Measurements from ENCODE around the gene XRRA1. TPM values are rescaled to one million over a fixed set of nuclear protein-coding genes. Genes with fewer than 3 reads are reported as not detected.

XRRA1 gene
- total and polyA plus RNA-seq, 8 donors: 2.1 to 57.7 (median 6.5) TPM

- DNase-seq: no peak
- Histone ChIP-seq H3K36me3 (peaks cover 8 to 98% (median 74%) of the 10 kb centered on the region in 4 donors), H3K4me1 (no peaks in the 10 kb centered on the region), H3K4me3 (no peak overlapping the region), H3K27ac (no peak overlapping the region), H3K27me3 (no peaks in the 10 kb centered on the region), H3K9me3 (no peaks in the 10 kb centered on the region)
- intact Hi-C loops (cut with DNase I; ENCODE audit: low total_unique reads): no loop called here
- WGBS, 5 donors: 92 to 100% (median 95%) methylated on average over 1 of the region's 1 CpG; no CpG with 5 or more reads in 1 of the 5 donors
- TF ChIP-seq POLR2A (IDR thresholded peaks at IDR 0.05): no peak
- no peak for TF ChIP-seq EP300 (IDR thresholded peaks at IDR 0.05)
- TF ChIP-seq CTCF (IDR thresholded peaks at IDR 0.05): no peak
- no peak for TF ChIP-seq POLR2AphosphoS5 (IDR thresholded peaks at IDR 0.05)
These were observed 101.5 kb downstream of the XRRA1 start for GRCh38 chr11:74847395-74847794.

- Histone ChIP-seq H3K36me3 (peaks cover 8 to 98% (median 74%) of the 10 kb centered on the region in 4 donors), H3K4me1 (no peaks in the 10 kb centered on the region), H3K9me3 (no peaks in the 10 kb centered on the region), H3K4me3 (no peak overlapping the region), H3K27ac (no peak overlapping the region), H3K27me3 (no peaks in the 10 kb centered on the region)
- TF ChIP-seq POLR2A (IDR thresholded peaks at IDR 0.05) (no peak), CTCF (IDR thresholded peaks at IDR 0.05) (no peak), EP300 (IDR thresholded peaks at IDR 0.05) (no peak), POLR2AphosphoS5 (IDR thresholded peaks at IDR 0.05) (no peak)
- DNase-seq: no peak
- intact Hi-C loops (cut with DNase I; ENCODE audit: low total_unique reads): no loop called here
- 80 to 90% (median 89%) methylated on average over 2 of the region's 2 CpGs for WGBS, 5 donors
These were observed 102.1 kb downstream of the XRRA1 start for GRCh38 chr11:74846770-74847169.

- Histone ChIP-seq H3K9me3 (no peaks in the 10 kb centered on the region), H3K27ac (no peak overlapping the region), H3K27me3 (no peaks in the 10 kb centered on the region), H3K36me3 (peaks cover 8 to 97% (median 70%) of the 10 kb centered on the region in 4 donors), H3K4me3 (no peak overlapping the region), H3K4me1 (no peaks in the 10 kb centered on the region)
- 94 to 97% (median 96%) methylated on average over 5 of the region's 5 CpGs for WGBS, 5 donors
- DNase-seq: no peak
- TF ChIP-seq CTCF (IDR thresholded peaks at IDR 0.05): no peak
- no peak for TF ChIP-seq EP300 (IDR thresholded peaks at IDR 0.05)
- TF ChIP-seq POLR2A (IDR thresholded peaks at IDR 0.05): no peak
- no peak for TF ChIP-seq POLR2AphosphoS5 (IDR thresholded peaks at IDR 0.05)
- intact Hi-C loops (cut with DNase I; ENCODE audit: low total_unique reads): no loop called here
These were observed 102.8 kb downstream of the XRRA1 start for GRCh38 chr11:74845978-74846517.

GRCh38 chr11:74844865-74845264, 104.0 kb downstream of the XRRA1 start:
- intact Hi-C loops (cut with DNase I; ENCODE audit: low total_unique reads): no loop called here
- Histone ChIP-seq H3K9me3 (no peaks in the 10 kb centered on the region), H3K27ac (no peak overlapping the region), H3K4me1 (no peaks in the 10 kb centered on the region), H3K36me3 (peaks cover 8 to 85% (median 64%) of the 10 kb centered on the region in 4 donors), H3K27me3 (no peaks in the 10 kb centered on the region), H3K4me3 (no peak overlapping the region)
- TF ChIP-seq POLR2AphosphoS5 (IDR thresholded peaks at IDR 0.05) (no peak), CTCF (IDR thresholded peaks at IDR 0.05) (no peak), EP300 (IDR thresholded peaks at IDR 0.05) (no peak), POLR2A (IDR thresholded peaks at IDR 0.05) (no peak)
- 92 to 99% (median 97%) methylated on average over 4 of the region's 4 CpGs for WGBS, 5 donors
- DNase-seq: no peak
